GM18868 (cell line): ENCODE data around the gene MUS81.
"Not testable (repeated sequence)": the region's sequence is repeated elsewhere in the genome, so short reads cannot be mapped to it uniquely, and the experiment has no call there.

Source experiments
- ATAC-seq: cut with Tn5 transposase; IDR thresholded peaks from one replicate; pipeline ENCODE4 v1.9.1; 2021; ENCODE audit warnings: mild to moderate bottlenecking, moderate library complexity; ENCODE audit not compliant: unreplicated experiment

Gene MUS81

GRCh38 chr11:65860278-65861164 is at the start of gene MUS81:
Gene MUS81, plus strand, starts transcription at chr11:65860433. Its CDS starts 321 bp downstream, at chr11:65860754.
- no peak for ATAC-seq

- no peak for ATAC-seq
Measured at GRCh38 chr11:65811764-65812475, 48.3 kb upstream of the MUS81 start.

GRCh38 chr11:65814131-65814985 is 45.9 kb upstream of the MUS81 start:
- no peak for ATAC-seq

GRCh38 chr11:65814986-65815565 is 45.2 kb upstream of the MUS81 start:
- no peak for ATAC-seq

DNA sequence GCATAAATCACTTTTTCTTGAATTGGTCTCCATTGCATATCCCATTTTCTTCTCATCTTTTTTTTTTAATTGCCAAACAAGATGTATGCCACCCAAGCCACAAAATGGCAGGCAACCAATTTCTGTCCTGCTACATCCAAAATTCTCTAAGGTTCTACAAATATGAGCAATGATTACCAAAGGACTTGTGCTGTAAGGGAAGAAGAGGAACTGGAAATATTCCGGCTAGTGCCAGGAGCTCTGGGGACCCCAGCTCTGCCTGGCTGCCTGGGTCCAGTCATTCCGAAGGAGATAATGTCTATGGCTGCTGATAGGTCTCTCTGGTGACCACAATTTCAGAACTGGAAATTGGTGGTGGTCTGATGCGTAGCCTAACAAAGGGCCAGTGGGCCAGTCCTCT is 43.5 kb upstream of the MUS81 start:
- no peak for ATAC-seq

DNA sequence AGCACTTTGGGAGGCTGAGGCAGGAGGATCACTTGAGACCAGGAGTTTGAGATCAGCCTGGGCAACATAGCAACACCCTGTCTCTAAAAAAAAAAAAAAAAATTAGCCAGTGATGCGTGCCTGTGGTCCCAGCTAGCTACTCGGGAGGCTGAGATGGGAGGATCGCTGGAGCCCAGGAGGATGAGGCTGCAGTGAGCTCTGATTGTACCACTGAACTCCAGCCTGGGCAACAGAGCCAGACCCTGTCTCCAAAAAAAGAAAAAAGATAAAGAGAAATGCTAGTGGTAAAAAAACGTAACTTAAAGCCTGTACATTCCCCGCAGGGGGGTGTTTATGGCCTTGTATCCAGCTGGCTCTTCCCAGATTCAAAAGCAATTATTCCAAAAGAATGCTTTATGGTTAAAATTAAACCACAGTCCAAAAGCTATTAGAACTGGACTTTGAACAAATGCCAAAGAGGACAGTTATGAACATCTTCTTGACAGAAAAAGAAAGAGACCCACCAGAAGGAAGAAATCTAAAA is 42.9 kb upstream of the MUS81 start:
- ATAC-seq, result no peak

- ATAC-seq, result peak; percentile 74
Measured at GRCh38 chr11:65817835-65818680, 42.2 kb upstream of the MUS81 start.

GRCh38 chr11:65821107-65821506 is 39.1 kb upstream of the MUS81 start:
- no peak for ATAC-seq

DNA sequence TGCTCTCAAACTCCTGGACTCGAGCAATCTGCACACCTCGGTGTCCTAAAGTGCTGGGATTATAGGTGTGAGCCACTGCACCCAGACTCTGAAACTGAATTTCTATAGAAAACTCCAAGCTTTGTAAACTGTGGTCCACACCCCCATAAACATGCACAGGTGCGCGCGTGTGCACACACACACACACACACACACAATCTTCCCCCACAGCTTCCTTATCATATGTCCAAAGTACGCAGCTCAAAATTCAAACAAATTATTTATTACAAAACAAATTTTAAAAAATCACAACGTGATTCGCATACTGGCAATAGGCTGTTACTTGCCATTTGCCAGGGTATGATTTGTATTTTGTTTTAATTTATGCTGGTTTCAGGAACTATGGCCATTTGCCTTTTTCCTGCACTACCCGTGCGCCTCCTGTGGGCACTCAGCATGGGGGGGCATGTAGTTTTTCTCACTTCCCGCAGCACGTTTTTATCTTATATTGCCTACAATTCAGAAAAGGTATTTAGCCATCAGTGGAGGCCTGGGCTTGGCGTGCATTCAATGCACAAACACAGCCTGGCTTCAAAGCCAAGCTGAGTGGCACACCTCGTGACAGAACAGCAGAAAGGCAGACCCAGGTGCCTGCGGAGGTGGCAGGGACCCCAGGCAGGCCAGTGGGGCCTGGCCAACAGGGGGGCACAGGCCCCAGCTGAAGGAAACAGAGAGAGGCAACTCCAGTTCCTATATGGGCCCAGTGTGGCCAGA is 37.3 kb upstream of the MUS81 start:
- no peak for ATAC-seq

- no peak for ATAC-seq
Measured at GRCh38 chr11:65826984-65827735, 33.1 kb upstream of the MUS81 start.

- no peak for ATAC-seq
Measured at GRCh38 chr11:65829459-65829858, 30.8 kb upstream of the MUS81 start.

DNA sequence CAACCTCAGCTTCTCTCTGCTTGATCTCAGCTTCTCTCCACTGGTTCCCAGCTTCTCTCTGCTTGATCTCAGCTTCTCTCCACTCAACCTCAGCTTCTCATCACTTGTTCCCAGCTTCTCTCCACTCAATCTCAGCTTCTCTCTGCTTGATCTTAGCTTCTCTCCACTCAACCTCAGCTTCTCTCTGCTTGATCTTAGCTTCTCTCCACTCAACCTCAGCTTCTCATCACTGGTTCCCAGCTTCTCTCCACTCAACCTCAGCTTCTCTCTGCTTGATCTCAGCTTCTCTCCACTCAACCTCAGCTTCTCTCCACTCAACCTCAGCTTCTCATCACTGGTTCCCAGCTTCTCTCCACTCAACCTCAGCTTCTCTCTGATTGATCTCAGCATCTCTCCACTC is 28.0 kb upstream of the MUS81 start:
- ATAC-seq, result not testable (repeated sequence)

DNA sequence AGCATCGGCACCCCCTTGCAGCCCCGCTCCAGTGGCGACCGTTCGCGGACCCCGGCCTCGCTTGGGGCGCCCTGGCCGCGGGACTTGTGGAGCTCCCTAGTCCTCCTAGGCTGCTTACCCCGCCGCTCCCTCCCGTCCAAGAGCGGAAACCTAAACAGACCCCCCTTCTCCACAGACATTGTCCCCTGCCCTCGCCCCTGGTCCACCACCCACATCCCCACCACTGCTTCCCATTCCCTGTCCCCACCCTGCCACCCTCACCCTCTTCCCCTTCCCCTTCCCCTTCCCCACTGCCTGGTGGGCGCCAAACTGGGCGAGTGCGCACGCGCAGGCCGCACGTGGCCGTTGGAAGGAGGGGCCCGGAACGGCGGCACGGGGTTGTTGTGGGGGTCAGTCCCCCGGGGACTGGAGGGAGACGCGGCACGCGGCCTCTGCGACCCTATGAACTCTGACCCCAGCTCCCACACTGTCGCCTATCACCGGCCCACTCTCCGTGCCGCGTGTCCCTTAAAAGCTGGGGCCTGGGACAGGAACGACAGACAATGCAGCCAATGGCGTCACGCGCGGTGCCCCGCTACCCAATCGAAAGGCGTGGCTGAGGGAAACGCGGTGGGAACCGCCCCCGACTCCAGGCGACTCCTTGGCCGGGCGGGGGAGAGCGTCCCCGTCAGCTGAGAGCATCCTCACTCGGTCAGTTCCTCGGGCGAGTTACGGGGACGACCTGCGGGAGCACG is 26.8 kb upstream of the MUS81 start, which contains the start of gene SNX32:
Gene SNX32, plus strand, starts transcription at position 667 of the 734 bp plus-strand sequence. CDS start 103 bp downstream, outside the sequence.
- peak; percentile 82 for ATAC-seq

- no peak for ATAC-seq
Measured at GRCh38 chr11:65834202-65834601, 26.0 kb upstream of the MUS81 start.

- no peak for ATAC-seq
Measured at GRCh38 chr11:65842144-65842543, 18.1 kb upstream of the MUS81 start.

GRCh38 chr11:65843811-65844210 is 16.4 kb upstream of the MUS81 start:
- no peak for ATAC-seq

DNA sequence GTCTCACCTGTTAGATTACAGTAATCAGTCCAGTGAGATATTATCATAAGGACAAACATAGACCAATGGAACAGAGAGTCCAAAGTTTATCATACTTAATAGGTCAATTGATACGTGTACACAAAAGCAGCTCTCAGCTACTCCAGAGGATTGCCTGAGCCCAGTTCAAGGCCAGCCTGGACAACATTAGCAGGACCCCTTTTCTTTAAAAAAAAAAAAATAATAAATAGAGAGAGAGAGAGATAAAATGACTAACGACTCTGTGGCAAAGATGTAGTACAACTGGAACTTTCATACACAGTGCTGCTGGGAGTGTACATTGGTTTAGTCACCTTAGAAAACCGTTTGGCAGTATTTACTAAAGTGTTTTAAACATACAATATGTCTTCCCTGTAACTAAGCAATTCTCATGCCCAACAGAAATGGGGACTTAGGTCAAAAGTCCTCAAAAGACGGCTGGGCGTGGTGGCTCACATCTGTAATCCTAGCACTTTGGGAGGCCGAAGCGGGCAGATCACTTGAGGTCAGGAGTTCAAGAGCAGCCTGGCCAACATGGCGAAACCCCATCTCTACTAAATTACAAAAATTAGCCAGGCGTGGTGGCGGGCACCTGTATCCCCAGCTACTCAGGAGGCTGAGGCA is 15.9 kb upstream of the MUS81 start:
- no peak for ATAC-seq
